ENCODE data around the gene MAT2B. TPM values are rescaled to one million over a fixed set of nuclear protein-coding genes. Genes with fewer than 3 reads are reported as not detected.
A peak's percentile ranks its signal among the peaks of the same experiment; 100 is the strongest.

MAT2B gene
- total RNA-seq, 1 donor from 2014 or later: 79.1 TPM

- TF ChIP-seq, protein P1, sequence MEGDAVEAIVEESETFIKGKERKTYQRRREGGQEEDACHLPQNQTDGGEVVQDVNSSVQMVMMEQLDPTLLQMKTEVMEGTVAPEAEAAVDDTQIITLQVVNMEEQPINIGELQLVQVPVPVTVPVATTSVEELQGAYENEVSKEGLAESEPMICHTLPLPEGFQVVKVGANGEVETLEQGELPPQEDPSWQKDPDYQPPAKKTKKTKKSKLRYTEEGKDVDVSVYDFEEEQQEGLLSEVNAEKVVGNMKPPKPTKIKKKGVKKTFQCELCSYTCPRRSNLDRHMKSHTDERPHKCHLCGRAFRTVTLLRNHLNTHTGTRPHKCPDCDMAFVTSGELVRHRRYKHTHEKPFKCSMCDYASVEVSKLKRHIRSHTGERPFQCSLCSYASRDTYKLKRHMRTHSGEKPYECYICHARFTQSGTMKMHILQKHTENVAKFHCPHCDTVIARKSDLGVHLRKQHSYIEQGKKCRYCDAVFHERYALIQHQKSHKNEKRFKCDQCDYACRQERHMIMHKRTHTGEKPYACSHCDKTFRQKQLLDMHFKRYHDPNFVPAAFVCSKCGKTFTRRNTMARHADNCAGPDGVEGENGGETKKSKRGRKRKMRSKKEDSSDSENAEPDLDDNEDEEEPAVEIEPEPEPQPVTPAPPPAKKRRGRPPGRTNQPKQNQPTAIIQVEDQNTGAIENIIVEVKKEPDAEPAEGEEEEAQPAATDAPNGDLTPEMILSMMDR (conservative IDR thresholded peaks at IDR 0.05): no peak
- Mint-ChIP-seq H3K27me3 (ENCODE audit: low read depth) (peaks cover 47% of the 10 kb centered on the region), H3K9me3 (peaks cover 5% of the 10 kb centered on the region), H3K27ac (ENCODE audit: unreplicated experiment) (no peak overlapping the region), H3K36me3 (ENCODE audit: low read depth) (no peaks in the 10 kb centered on the region), H3K4me3 (no peak overlapping the region), H3K4me1 (peaks cover 23% of the 10 kb centered on the region)
- no peak for DNase-seq (ENCODE audit: low read depth, low spot score)
Measured at GRCh38 chr5:163561339-163561738, 55.9 kb downstream of the MAT2B start.

DNA sequence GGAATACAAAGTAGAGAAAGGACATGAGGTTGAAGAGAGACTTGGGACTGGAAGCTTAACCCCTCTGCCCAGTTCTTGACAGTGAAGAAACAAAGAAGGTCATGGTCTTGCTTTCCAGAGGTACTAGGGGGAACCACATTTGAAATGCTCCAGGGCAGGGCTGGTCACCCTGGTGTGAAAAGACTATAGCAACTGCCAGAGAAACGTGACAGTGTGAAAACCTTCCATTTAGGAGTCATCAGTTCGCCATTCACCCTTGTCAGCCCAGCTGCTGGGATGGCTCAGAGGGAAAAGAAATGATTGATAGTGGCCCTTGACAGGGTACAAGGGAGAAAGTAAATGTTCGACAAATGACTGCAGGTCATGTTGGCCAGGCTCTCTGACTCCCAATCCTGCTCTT is 56.7 kb downstream of the MAT2B start:
- TF ChIP-seq, protein P1 (conservative IDR thresholded peaks at IDR 0.05): no peak
- H3K27ac Mint-ChIP-seq (ENCODE audit: unreplicated experiment): no peak overlapping the region
- H3K36me3 Mint-ChIP-seq (ENCODE audit: low read depth): no peaks in the 10 kb centered on the region
- no peak overlapping the region for H3K4me3 Mint-ChIP-seq
- H3K9me3 Mint-ChIP-seq: peaks cover 3% of the 10 kb centered on the region
- H3K27me3 Mint-ChIP-seq (ENCODE audit: low read depth): peaks cover 52% of the 10 kb centered on the region
- DNase-seq (ENCODE audit: low read depth, low spot score): no peak
- H3K4me1 Mint-ChIP-seq: peaks cover 29% of the 10 kb centered on the region

DNA sequence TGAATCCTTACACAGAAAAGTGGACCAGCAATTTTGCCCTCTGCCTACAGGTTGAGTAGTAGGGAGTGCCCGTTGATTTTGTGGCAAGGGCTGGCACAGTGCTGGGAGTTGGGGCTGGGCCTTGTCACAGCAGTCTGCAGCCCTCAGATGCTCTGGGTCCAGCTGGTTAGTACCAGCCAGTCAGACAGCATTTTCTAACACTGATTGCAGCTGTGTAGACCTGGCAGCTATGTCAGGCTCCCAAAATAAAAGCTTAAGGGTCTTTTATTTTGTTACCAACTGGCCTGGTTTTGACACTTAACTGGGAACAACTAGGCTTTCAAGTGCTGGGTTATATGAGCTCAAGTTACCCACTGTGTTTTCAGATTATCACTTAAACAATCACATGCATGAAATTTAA is 57.7 kb downstream of the MAT2B start:
- H3K36me3 Mint-ChIP-seq (ENCODE audit: low read depth): no peaks in the 10 kb centered on the region
- no peak overlapping the region for H3K27ac Mint-ChIP-seq (ENCODE audit: unreplicated experiment)
- H3K27me3 Mint-ChIP-seq (ENCODE audit: low read depth): peaks cover 59% of the 10 kb centered on the region
- no peaks in the 10 kb centered on the region for H3K9me3 Mint-ChIP-seq
- TF ChIP-seq, protein P1 (conservative IDR thresholded peaks at IDR 0.05): no peak
- no peak overlapping the region for H3K4me3 Mint-ChIP-seq
- DNase-seq (ENCODE audit: low read depth, low spot score): no peak
- H3K4me1 Mint-ChIP-seq: peaks cover 36% of the 10 kb centered on the region

DNA sequence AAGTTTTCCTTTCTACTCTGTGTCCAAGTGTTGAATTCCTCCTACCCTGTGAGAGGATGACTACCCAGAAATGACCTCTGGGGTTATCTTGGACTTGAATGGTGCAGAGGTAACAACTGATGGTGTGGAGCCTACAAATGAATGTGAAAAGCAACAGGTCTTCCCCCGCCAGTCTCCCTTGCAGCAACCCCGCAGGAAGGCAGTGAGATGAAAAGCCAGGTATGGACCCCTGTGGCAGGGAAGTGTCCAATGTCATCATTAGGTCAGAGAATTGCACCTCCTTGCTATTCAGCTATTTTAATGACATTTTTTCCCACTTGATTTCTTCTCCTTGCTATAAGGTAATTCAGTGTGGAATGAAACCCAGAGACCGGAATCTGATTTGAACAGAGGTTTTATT is 58.5 kb downstream of the MAT2B start:
- H3K36me3 Mint-ChIP-seq (ENCODE audit: low read depth): no peaks in the 10 kb centered on the region
- H3K27ac Mint-ChIP-seq (ENCODE audit: unreplicated experiment): no peak overlapping the region
- no peaks in the 10 kb centered on the region for H3K9me3 Mint-ChIP-seq
- no peak overlapping the region for H3K4me3 Mint-ChIP-seq
- TF ChIP-seq, protein P1 (conservative IDR thresholded peaks at IDR 0.05): no peak
- DNase-seq (ENCODE audit: low read depth, low spot score): no peak
- peaks cover 36% of the 10 kb centered on the region for H3K4me1 Mint-ChIP-seq
- H3K27me3 Mint-ChIP-seq (ENCODE audit: low read depth): peaks cover 61% of the 10 kb centered on the region

DNA sequence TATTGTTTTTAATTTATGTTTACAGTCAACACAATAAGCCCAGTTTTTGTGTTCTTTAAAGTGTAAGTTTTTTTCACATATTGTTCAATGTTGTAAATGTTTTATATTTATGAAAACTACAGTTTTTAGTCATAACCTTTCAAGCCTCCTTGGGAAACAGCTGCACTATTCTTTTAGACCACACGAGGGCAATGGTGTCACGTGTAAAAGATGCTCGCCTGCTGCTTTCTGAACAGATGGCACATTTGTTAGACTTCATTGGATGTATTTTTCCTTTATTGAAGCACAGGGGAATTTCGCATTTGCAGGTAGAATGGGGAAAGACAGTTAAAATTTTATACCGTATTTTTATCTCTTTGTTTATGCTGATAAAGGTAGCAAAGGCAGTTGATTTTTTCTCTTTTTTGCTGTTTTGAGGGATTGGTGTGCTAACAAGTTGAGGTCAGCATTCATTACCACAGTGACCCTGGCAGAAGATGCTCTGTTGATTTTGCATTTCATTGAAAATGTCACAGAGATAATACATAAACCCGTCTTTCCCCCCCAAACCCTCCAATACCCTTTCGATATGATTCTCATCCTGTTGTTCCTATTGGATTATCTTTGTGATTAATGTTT is 59.0 kb downstream of the MAT2B start:
- no peaks in the 10 kb centered on the region for H3K36me3 Mint-ChIP-seq (ENCODE audit: low read depth)
- no peaks in the 10 kb centered on the region for H3K9me3 Mint-ChIP-seq
- H3K27ac Mint-ChIP-seq (ENCODE audit: unreplicated experiment): no peak overlapping the region
- peak overlapping the region; percentile 11 for H3K4me3 Mint-ChIP-seq
- peaks cover 41% of the 10 kb centered on the region for H3K4me1 Mint-ChIP-seq
- TF ChIP-seq, protein P1 (conservative IDR thresholded peaks at IDR 0.05): peak; percentile 95
- DNase-seq (ENCODE audit: low read depth, low spot score): peak; percentile 65
- H3K27me3 Mint-ChIP-seq (ENCODE audit: low read depth): peaks cover 66% of the 10 kb centered on the region

Data from neural crest cell (in vitro differentiated cells).